ENCODE measurements around the gene PCNX4.

PCNX4 gene

GRCh38 chr14:60174352-60175254 is 82.9 kb downstream of the PCNX4 start:
- no peak for DNase-seq (ENCODE audit: low spot score)

GRCh38 chr14:60175255-60175902 is 83.7 kb downstream of the PCNX4 start:
- no peak for DNase-seq (ENCODE audit: low spot score)

GRCh38 chr14:60178164-60178563 is 86.4 kb downstream of the PCNX4 start:
- DNase-seq (ENCODE audit: low spot score) = no peak

GRCh38 chr14:60178820-60179219 is 87.1 kb downstream of the PCNX4 start:
- DNase-seq (ENCODE audit: low spot score) = no peak

GRCh38 chr14:60179431-60179869 is 87.7 kb downstream of the PCNX4 start:
- DNase-seq (ENCODE audit: low spot score) = no peak

GRCh38 chr14:60183138-60183537 is 91.4 kb downstream of the PCNX4 start:
- DNase-seq (ENCODE audit: low spot score) = no peak

GRCh38 chr14:60183741-60184140 is 92.0 kb downstream of the PCNX4 start:
- DNase-seq (ENCODE audit: low spot score) = no peak

- DNase-seq (ENCODE audit: low spot score) = no peak
These were observed 92.6 kb downstream of the PCNX4 start for GRCh38 chr14:60184146-60184904.

GRCh38 chr14:60184905-60185555 is 93.3 kb downstream of the PCNX4 start:
- DNase-seq (ENCODE audit: low spot score) = no peak

GRCh38 chr14:60188115-60188514 is 96.4 kb downstream of the PCNX4 start:
- DNase-seq (ENCODE audit: low spot score) = no peak

- no peak for DNase-seq (ENCODE audit: low spot score)
These were observed 97.0 kb downstream of the PCNX4 start for GRCh38 chr14:60188696-60189095.

GRCh38 chr14:60189923-60190840 is 98.5 kb downstream of the PCNX4 start:
- no peak for DNase-seq (ENCODE audit: low spot score)

GRCh38 chr14:60195179-60195810 is 103.6 kb downstream of the PCNX4 start:
- DNase-seq (ENCODE audit: low spot score) = no peak

- no peak for DNase-seq (ENCODE audit: low spot score)
These were observed 104.6 kb downstream of the PCNX4 start for GRCh38 chr14:60196291-60196690.

- DNase-seq (ENCODE audit: low spot score) = no peak
These were observed 106.0 kb downstream of the PCNX4 start for GRCh38 chr14:60197629-60198303.

- DNase-seq (ENCODE audit: low spot score) = no peak
These were observed 107.6 kb downstream of the PCNX4 start for GRCh38 chr14:60199321-60199720.

GRCh38 chr14:60204104-60204842 is 112.5 kb downstream of the PCNX4 start:
- no peak for DNase-seq (ENCODE audit: low spot score)

- no peak for DNase-seq (ENCODE audit: low spot score)
These were observed 113.4 kb downstream of the PCNX4 start for GRCh38 chr14:60204843-60205774.
